ENCODE measurements around the gene FOXB1.

Gene FOXB1

DNA sequence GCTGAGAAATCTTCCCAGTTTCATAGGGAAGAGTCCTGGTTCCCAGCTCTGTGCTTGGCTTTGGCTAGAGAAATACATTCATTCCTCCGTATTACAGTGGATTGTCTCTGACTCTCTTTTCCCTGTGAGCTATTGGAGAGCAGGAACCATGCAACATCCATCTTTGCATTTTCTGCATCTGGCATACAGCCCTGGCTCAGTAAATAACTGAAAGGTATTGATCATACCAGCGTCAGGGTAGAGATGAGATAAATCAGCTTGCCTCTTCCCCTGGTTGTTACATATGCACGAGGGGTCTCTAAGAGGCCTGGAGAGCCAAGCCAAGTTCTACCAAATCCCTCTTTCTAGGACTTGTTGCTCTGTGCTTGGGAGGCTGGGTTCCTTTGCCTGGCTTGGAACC lies 35.2 kb downstream of the FOXB1 start:
- in situ Hi-C loops (cut with MboI; ENCODE audit: low pct_unique_long_range_greater_than_20kb, low sequenced_read_pairs, unreplicated experiment) = no loop called here
- no peak for DNase-seq (ENCODE audit: low spot score)
- TF ChIP-seq CTCF (IDR thresholded peaks at IDR 0.05; ENCODE audit: extremely low read depth, insufficient read depth, missing control alignments) = no peak

- DNase-seq (ENCODE audit: low spot score) = no peak
- no peak for TF ChIP-seq CTCF (IDR thresholded peaks at IDR 0.05; ENCODE audit: extremely low read depth, insufficient read depth, missing control alignments)
- in situ Hi-C loops (cut with MboI; ENCODE audit: low pct_unique_long_range_greater_than_20kb, low sequenced_read_pairs, unreplicated experiment) = no loop called here
Measured at GRCh38 chr15:60043744-60044435, 39.8 kb downstream of the FOXB1 start.

DNA sequence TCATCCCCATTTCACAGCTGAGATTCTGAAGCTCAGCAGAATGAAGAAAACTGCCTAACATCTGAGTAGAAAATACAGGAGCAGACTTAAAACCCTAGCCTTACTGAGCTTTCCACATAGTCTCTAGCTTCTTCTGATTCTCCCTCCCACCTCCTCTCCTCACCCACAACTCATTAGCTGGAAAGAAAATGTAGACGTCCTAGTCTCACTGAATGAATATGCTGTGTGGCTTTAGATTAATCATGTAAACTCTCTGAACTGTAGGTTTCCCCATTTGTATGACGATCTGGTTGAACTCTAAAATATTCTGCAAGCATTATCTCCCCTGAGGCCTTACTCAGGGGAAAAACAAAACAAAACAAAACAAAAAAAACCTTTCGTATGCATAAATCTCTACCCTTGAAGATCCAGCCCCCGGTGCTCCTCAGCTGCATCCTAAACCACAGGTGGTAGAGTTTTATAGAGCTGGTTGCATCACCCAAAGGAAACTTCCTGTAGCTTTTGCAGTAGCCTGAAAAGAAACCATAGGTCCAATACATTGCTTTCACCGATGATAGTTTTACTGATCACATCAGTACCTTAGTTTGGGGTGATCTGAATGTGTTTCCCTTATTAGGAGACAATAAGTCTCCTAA lies 40.6 kb downstream of the FOXB1 start:
- in situ Hi-C loops (cut with MboI; ENCODE audit: low pct_unique_long_range_greater_than_20kb, low sequenced_read_pairs, unreplicated experiment) = no loop called here
- DNase-seq (ENCODE audit: low spot score) = no peak
- no peak for TF ChIP-seq CTCF (IDR thresholded peaks at IDR 0.05; ENCODE audit: extremely low read depth, insufficient read depth, missing control alignments)

DNA sequence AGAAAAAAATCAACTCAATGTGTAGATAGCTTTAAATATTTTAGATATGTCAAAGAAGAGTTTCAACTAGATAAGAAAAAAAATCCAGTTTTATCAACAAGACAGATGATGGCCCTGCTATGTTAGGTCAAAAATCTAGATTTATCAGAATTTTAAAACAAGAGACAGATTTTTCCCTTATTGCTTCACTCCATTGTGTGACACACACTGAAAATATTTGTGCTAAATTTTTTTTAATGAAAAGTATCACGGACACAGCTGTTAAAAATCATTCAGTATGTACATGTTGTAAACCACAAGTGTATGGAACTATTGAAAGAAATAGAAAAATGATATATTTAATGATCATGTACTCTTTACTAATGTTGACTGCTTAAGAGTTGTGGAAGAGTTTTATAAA lies 43.6 kb downstream of the FOXB1 start:
- no peak for DNase-seq (ENCODE audit: low spot score)
- TF ChIP-seq CTCF (IDR thresholded peaks at IDR 0.05; ENCODE audit: extremely low read depth, insufficient read depth, missing control alignments) = no peak
- in situ Hi-C loops (cut with MboI; ENCODE audit: low pct_unique_long_range_greater_than_20kb, low sequenced_read_pairs, unreplicated experiment) = no loop called here

- no peak for TF ChIP-seq CTCF (IDR thresholded peaks at IDR 0.05; ENCODE audit: extremely low read depth, insufficient read depth, missing control alignments)
- in situ Hi-C loops (cut with MboI; ENCODE audit: low pct_unique_long_range_greater_than_20kb, low sequenced_read_pairs, unreplicated experiment) = no loop called here
Measured at GRCh38 chr15:60049948-60050347, 45.8 kb downstream of the FOXB1 start.

DNA sequence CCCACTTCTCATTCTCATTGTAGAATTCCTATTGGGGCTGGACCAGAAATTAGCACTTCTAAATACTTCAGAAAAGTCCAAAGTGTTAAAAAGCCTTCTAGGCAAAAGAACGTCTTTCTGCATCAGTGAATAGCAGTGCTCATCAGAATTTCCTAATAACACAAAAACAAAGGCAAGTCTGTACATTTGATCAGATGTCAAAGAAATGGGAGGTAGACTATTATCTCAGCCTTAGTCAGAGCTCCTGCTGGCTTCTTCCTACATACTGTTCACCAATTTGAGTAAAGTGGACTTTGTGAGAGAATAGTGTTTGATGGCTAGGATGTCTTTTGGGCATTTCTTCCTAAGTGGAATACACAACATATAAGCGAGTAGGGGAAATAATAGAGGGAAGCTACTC lies 48.7 kb downstream of the FOXB1 start:
- in situ Hi-C loops (cut with MboI; ENCODE audit: low pct_unique_long_range_greater_than_20kb, low sequenced_read_pairs, unreplicated experiment) = no loop called here
- no peak for TF ChIP-seq CTCF (IDR thresholded peaks at IDR 0.05; ENCODE audit: extremely low read depth, insufficient read depth, missing control alignments)
- DNase-seq (ENCODE audit: low spot score) = no peak

More at GRCh38 chr15:60049948-60050347, 45.8 kb downstream of the FOXB1 start:
- DNase-seq (ENCODE audit: low spot score) = no peak
